DND-41 (cell line): ENCODE results near the gene TMEM60.
"Not testable (repeated sequence)": the region's sequence is repeated elsewhere in the genome, so short reads cannot be mapped to it uniquely, and the experiment has no call there.

Experiments
- ATAC-seq: fragments of 200-7000 bp; cut with Tn5 transposase; 3 replicates; pipeline ENCODE4 v1.9.1; 2021; ENCODE audit warnings: low read depth; ENCODE audit not compliant: insufficient read depth
- DNase-seq: peaks from one replicate; pipeline ENCODE4 v3.0.0-alpha.2; 2020
- H2AFZ ChIP-seq: 2 replicates; pipeline ENCODE4 v1.6.0; 2012; ENCODE audit warnings: low read depth, low read length
- H3K27ac ChIP-seq: 2 replicates; pipeline ENCODE4 v1.5.1; 2012; ENCODE audit warnings: low read length, inconsistent platforms
- H3K27me3 ChIP-seq: fragments of 200-600 bp; sonication (generic); 2 replicates; pipeline ENCODE4 v1.6.0; 2012; ENCODE audit warnings: low read length, mild to moderate bottlenecking, inconsistent platforms; ENCODE audit not compliant: insufficient read depth, poor library complexity
- H3K36me3 ChIP-seq: 2 replicates; pipeline ENCODE4 v1.5.1; 2012; ENCODE audit warnings: low read length, inconsistent platforms; ENCODE audit not compliant: insufficient read depth
- H3K4me1 ChIP-seq: 2 replicates; pipeline ENCODE4 v1.5.1; 2012; ENCODE audit warnings: mild to moderate bottlenecking, low read length; ENCODE audit not compliant: insufficient read depth
- H3K4me2 ChIP-seq: 2 replicates; pipeline ENCODE4 v1.6.0; 2012; ENCODE audit warnings: mild to moderate bottlenecking, moderate library complexity, low read length, inconsistent platforms; ENCODE audit not compliant: insufficient read depth
- H3K4me3 ChIP-seq, 2 experiments: fragments of 200-600 bp in 1 of 2; shearing (Covaris generic) in 1 of 2; 2 replicates each; pipeline ENCODE4 v1.5.1; 2012 to 2016; ENCODE audit warnings: inconsistent platforms in 2 of 2, low read length in 2 of 2, mild to moderate bottlenecking in 2 of 2, low read depth in 1 of 2, moderate library complexity in 1 of 2
- H3K79me2 ChIP-seq: 2 replicates; pipeline ENCODE4 v1.6.0; 2012; ENCODE audit warnings: low read length, inconsistent platforms; ENCODE audit not compliant: insufficient read depth
- H3K9ac ChIP-seq: 2 replicates; pipeline ENCODE4 v1.6.0; 2012; ENCODE audit warnings: low read depth, mild to moderate bottlenecking, inconsistent platforms, low read length, moderate library complexity
- H3K9me3 ChIP-seq: 2 replicates; pipeline ENCODE4 v1.5.1; 2012; ENCODE audit warnings: low read length, moderate library complexity, mild to moderate bottlenecking, inconsistent platforms; ENCODE audit not compliant: insufficient read depth, severe bottlenecking
- H4K20me1 ChIP-seq: 2 replicates; pipeline ENCODE4 v1.6.0; 2012; ENCODE audit warnings: low read length; ENCODE audit not compliant: insufficient read depth
- EZH2 ChIP-seq: IDR thresholded peaks from 3 replicates; pipeline ENCODE4 v1.6.1; 2012; ENCODE audit warnings: borderline replicate concordance, low read depth, mild to moderate bottlenecking, moderate library complexity, low read length, inconsistent platforms; ENCODE audit not compliant: severe bottlenecking
- TF ChIP-seq, protein P1 (sequence below): IDR thresholded peaks from 2 replicates; pipeline ENCODE4 v1.5.1; 2012; ENCODE audit warnings: borderline replicate concordance, low read length, moderate library complexity, mild to moderate bottlenecking; ENCODE audit not compliant: poor library complexity, severe bottlenecking; ENCODE audit errors: extremely low read depth

TMEM60 gene

DNA sequence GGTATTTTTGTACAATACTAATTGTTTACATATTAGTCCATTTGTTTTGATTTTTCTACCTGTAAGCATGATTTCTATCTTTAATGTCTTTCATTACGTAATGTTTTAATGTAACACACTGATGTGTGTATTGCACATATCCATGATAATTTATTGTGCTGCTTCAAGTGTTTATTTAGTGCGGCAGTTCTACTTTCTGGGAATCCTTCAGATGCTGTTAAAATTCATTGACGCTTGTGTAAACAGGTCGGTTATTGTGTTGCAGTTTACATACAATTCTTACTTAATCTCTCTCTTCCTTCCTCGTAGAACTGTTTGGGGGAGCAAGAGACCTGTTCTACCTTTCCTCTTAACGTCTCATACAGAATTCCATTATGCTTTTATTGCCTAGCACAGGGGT, 6.9 kb downstream of the TMEM60 start:
- Histone ChIP-seq H4K20me1 (peaks cover 10% of the 10 kb centered on the region; the same call in 1 of the 2 replicates), H3K4me1 (peaks cover 14% of the 10 kb centered on the region), H3K27me3 (no peaks in the 10 kb centered on the region), H3K9me3 (no peaks in the 10 kb centered on the region), H3K79me2 (peaks cover 29% of the 10 kb centered on the region), H3K4me2 (no peak overlapping the region), H3K4me3 (no peak overlapping the region), H2AFZ (no peak overlapping the region), H3K27ac (no peak overlapping the region), H3K9ac (no peak overlapping the region), H3K36me3 (peaks cover 20% of the 10 kb centered on the region; the same call in 1 of the 2 replicates)
- no peak for ATAC-seq
- DNase-seq, result no peak
- TF ChIP-seq EZH2, result no peak
- TF ChIP-seq, protein P1, sequence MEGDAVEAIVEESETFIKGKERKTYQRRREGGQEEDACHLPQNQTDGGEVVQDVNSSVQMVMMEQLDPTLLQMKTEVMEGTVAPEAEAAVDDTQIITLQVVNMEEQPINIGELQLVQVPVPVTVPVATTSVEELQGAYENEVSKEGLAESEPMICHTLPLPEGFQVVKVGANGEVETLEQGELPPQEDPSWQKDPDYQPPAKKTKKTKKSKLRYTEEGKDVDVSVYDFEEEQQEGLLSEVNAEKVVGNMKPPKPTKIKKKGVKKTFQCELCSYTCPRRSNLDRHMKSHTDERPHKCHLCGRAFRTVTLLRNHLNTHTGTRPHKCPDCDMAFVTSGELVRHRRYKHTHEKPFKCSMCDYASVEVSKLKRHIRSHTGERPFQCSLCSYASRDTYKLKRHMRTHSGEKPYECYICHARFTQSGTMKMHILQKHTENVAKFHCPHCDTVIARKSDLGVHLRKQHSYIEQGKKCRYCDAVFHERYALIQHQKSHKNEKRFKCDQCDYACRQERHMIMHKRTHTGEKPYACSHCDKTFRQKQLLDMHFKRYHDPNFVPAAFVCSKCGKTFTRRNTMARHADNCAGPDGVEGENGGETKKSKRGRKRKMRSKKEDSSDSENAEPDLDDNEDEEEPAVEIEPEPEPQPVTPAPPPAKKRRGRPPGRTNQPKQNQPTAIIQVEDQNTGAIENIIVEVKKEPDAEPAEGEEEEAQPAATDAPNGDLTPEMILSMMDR, result no peak

DNA sequence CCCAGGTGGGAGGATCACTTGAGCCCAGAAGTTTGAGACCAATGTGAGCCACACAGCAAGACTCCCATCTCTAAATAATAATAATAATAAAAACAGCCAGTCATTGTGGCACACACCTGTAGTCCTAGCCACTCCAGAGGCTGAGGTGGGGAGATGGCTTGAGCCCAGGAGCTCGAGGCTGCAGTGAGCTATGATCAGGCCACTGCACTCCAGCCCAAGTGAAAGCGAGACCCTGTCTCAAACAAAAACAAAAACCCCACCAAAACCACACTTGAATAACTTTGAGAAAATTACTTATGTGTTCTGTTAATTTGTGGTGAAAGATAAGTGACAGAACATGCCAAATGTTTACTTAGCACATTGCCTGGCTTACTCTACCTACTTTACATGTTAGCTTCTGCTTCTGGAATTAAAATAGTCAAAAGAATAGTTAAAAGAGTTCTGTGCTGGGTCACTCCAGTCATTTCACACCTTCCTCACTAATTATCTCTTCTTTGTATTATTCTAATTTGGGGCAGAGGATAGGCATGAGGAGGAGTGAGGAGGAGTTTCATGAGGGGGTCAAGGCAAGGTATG, 9.8 kb downstream of the TMEM60 start:
- H3K4me3 ChIP-seq, result no peak overlapping the region
- no peaks in the 10 kb centered on the region for H4K20me1 ChIP-seq
- peaks cover under 1% of the 10 kb centered on the region; the same call in 1 of the 2 replicates for H3K79me2 ChIP-seq
- DNase-seq (no peak), ATAC-seq (no peak; the same call in 2 of the 3 replicates)
- no peaks in the 10 kb centered on the region for H3K27me3 ChIP-seq
- H3K9me3 ChIP-seq, result no peaks in the 10 kb centered on the region
- H3K9ac ChIP-seq, result no peak overlapping the region
- no peak for TF ChIP-seq EZH2
- TF ChIP-seq, protein P1, result no peak
- H2AFZ ChIP-seq, result no peak overlapping the region
- H3K4me2 ChIP-seq, result no peak overlapping the region
- no peak overlapping the region for H3K27ac ChIP-seq
- peaks cover 19% of the 10 kb centered on the region for H3K36me3 ChIP-seq
- H3K4me1 ChIP-seq, result no peaks in the 10 kb centered on the region

DNA sequence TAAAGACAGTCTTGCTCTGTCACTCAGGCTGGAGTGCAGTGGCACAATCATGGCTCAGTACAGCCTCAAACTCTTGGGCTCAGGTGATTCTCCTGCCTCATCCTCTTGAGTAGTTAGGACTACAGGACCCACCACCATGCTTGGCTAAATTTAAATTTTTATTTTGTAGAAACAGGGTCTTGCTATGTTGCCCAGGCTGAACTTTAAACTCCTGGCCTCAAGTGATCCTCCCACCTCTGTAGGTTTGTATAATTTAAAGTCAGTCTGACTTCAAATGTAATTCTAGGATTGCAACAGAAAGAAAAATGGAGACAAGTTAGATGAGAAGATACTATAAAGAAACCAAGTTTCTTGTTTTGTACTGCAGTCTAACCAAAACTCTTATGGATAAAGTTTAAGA, 11.5 kb downstream of the TMEM60 start:
- H3K36me3 ChIP-seq, result peaks cover 30% of the 10 kb centered on the region
- H3K9ac ChIP-seq, result no peak overlapping the region
- ATAC-seq (no peak), DNase-seq (no peak)
- no peaks in the 10 kb centered on the region for H3K4me1 ChIP-seq
- no peaks in the 10 kb centered on the region for H3K79me2 ChIP-seq
- H3K4me3 ChIP-seq, result no peak overlapping the region
- TF ChIP-seq, protein P1, result no peak
- no peak for TF ChIP-seq EZH2
- H3K4me2 ChIP-seq, result no peak overlapping the region
- no peaks in the 10 kb centered on the region for H4K20me1 ChIP-seq
- H3K27me3 ChIP-seq, result no peaks in the 10 kb centered on the region
- no peaks in the 10 kb centered on the region for H3K9me3 ChIP-seq
- no peak overlapping the region for H2AFZ ChIP-seq
- no peak overlapping the region for H3K27ac ChIP-seq

DNA sequence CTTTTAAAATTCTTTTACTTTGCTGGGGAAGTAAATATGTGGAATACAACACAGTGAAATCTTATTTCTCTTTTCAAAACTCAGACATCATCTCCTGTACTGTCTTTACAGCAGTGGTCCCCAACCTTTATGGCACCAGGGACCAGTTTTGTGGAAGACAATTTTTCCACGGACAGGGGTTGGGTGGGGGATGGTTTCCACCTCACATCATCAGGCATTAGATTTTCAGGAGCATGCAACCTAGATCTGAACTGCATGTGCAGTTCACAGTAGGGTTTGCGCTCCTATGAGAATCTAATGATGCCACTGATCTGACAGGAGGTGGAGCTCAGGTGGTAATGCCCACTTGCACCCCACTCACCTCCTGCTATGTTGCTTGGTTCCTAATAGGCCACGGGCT, 12.2 kb downstream of the TMEM60 start:
- Histone ChIP-seq H2AFZ (no peak overlapping the region), H3K4me1 (no peaks in the 10 kb centered on the region), H3K9ac (no peak overlapping the region), H3K4me3 (no peak overlapping the region), H3K79me2 (no peaks in the 10 kb centered on the region), H4K20me1 (no peaks in the 10 kb centered on the region), H3K27ac (no peak overlapping the region), H3K4me2 (no peak overlapping the region), H3K27me3 (no peaks in the 10 kb centered on the region), H3K9me3 (no peaks in the 10 kb centered on the region), H3K36me3 (peaks cover 32% of the 10 kb centered on the region)
- ATAC-seq, result no peak; the same call in 2 of the 3 replicates
- DNase-seq, result no peak
- TF ChIP-seq, protein P1, result no peak
- no peak for TF ChIP-seq EZH2

DNA sequence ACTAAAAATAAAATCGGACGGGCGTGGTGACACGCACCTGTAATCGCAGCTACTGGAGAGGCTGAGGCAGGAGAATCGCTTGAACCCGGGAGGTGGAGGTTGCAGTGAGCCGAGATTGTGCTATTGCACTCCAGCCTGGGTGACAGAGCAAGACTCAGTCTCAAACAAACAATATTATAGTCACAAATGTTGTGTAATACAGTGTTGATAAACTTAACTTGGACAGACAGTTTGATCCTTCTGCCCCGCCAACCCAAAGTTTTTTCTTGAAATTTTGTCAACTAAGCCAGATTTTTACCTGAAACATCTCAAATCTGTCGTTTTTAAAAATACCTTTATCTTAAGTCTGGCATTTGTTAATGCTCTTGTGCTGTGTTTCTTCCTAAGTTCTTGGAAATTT, 13.8 kb downstream of the TMEM60 start:
- H3K27me3 ChIP-seq, H3K27ac ChIP-seq, H4K20me1 ChIP-seq, H3K79me2 ChIP-seq, H2AFZ ChIP-seq, H3K9me3 ChIP-seq, DNase-seq, H3K4me1 ChIP-seq, ATAC-seq, H3K9ac ChIP-seq, H3K4me2 ChIP-seq, H3K4me3 ChIP-seq: not testable (repeated sequence)
- H3K36me3 ChIP-seq, result peaks cover 47% of the 10 kb centered on the region
